ENCODE data around the gene EXOC6.

The EXOC6 gene, protein sequence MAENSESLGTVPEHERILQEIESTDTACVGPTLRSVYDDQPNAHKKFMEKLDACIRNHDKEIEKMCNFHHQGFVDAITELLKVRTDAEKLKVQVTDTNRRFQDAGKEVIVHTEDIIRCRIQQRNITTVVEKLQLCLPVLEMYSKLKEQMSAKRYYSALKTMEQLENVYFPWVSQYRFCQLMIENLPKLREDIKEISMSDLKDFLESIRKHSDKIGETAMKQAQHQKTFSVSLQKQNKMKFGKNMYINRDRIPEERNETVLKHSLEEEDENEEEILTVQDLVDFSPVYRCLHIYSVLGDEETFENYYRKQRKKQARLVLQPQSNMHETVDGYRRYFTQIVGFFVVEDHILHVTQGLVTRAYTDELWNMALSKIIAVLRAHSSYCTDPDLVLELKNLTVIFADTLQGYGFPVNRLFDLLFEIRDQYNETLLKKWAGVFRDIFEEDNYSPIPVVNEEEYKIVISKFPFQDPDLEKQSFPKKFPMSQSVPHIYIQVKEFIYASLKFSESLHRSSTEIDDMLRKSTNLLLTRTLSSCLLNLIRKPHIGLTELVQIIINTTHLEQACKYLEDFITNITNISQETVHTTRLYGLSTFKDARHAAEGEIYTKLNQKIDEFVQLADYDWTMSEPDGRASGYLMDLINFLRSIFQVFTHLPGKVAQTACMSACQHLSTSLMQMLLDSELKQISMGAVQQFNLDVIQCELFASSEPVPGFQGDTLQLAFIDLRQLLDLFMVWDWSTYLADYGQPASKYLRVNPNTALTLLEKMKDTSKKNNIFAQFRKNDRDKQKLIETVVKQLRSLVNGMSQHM

DNA sequence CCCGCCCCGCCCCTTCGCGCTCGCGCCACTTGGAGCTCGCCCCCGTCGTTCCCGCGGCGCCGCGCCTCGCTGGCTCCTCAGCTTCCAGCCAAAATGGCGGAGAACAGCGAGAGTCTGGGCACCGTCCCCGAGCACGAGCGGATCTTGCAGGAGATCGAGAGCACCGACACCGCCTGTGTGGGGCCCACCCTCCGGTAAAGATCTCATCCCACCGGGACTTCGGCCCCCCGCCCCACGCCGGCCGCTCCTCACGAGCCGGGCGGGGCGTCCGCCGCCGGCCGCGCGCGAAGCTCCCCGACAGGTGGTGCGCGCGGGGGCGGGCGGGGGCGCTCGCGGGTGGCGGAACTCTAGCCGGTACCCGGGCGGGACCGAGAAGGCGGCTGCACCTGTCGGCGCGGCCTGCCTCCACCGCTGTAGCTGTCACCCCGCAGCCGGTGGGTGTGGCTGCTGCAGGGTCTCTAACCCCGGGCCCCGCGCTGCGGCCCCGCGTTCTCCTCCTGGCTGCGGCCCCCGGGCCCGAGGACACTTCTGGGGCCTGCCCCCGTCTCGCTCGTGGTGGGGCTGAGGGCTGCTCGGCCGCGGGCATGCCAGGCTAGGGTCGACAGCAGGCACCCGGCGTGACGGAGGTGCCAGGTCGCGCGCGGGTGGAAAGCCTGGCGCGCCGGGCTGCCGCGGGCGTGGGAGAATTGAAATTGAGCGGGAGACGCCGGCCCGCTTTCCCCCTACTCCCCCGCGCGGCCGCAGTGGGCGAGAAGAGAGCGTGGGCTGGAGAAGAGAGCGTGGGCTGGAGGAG is at the start of gene EXOC6:
TSS of gene EXOC6 (plus strand) at position 80 of the 793 bp plus-strand sequence. CDS start at position 94, 14 bp downstream.
- H3K79me2 ChIP-seq (ENCODE audit: control insufficient read depth, low read length): peaks cover 13% of the 10 kb centered on the region
- peak within 1 kb of the TSS; percentile 75 for H3K4me3 ChIP-seq (ENCODE audit: low read length)
- peaks cover 17% of the 10 kb centered on the region for H3K27me3 ChIP-seq (ENCODE audit: control insufficient read depth, low read length)
- no peaks in the 10 kb centered on the region for H3K9me2 ChIP-seq (replicated peaks; ENCODE audit: control insufficient read depth, low read length)
- peaks cover 20% of the 10 kb centered on the region for H3K4me1 ChIP-seq (ENCODE audit: control insufficient read depth, low read length)
- peak within 1 kb of the TSS; percentile 28; the same call in 1 of the 2 replicates for H3K27ac ChIP-seq (ENCODE audit: low read depth, low read length)
- TF ChIP-seq, protein P1, sequence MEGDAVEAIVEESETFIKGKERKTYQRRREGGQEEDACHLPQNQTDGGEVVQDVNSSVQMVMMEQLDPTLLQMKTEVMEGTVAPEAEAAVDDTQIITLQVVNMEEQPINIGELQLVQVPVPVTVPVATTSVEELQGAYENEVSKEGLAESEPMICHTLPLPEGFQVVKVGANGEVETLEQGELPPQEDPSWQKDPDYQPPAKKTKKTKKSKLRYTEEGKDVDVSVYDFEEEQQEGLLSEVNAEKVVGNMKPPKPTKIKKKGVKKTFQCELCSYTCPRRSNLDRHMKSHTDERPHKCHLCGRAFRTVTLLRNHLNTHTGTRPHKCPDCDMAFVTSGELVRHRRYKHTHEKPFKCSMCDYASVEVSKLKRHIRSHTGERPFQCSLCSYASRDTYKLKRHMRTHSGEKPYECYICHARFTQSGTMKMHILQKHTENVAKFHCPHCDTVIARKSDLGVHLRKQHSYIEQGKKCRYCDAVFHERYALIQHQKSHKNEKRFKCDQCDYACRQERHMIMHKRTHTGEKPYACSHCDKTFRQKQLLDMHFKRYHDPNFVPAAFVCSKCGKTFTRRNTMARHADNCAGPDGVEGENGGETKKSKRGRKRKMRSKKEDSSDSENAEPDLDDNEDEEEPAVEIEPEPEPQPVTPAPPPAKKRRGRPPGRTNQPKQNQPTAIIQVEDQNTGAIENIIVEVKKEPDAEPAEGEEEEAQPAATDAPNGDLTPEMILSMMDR (IDR thresholded peaks at IDR 0.05; ENCODE audit: low read depth, low read length, poor library complexity, severe bottlenecking): peak; percentile 30
- no peak for TF ChIP-seq EZH2phosphoT487 (IDR thresholded peaks at IDR 0.05; ENCODE audit: borderline replicate concordance, low read length)
- H3F3A ChIP-seq (ENCODE audit: control insufficient read depth, insufficient read depth): peaks cover 6% of the 10 kb centered on the region
- H3K4me2 ChIP-seq (ENCODE audit: low read length): peak within 1 kb of the TSS; percentile 97
- H3K9me3 ChIP-seq (ENCODE audit: control insufficient read depth, insufficient read depth, low read length): no peaks in the 10 kb centered on the region
- H3K36me3 ChIP-seq (ENCODE audit: control insufficient read depth, low read length): no peaks in the 10 kb centered on the region
- H4K20me1 ChIP-seq (ENCODE audit: control insufficient read depth, insufficient read depth, low read depth, low read length): no peaks in the 10 kb centered on the region

DNA sequence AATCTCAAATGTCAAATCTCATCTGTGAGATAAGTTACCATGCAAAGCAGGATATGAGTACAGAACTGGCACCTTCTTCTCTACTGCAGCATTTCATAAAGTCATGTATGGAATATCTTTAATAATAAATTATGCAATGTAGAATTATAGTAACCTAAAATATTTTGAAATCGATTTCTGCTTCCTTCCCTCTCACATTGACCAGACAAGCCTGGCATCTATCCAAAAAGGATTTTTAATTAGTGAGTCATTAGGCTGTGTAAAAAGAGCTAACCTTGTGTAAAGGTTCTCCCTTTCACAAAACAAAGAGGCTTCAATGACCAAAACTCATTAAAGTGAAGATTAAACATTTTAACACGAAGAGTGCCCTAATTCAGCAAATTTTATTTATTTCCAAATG is 48.8 kb upstream of the EXOC6 start:
- Histone ChIP-seq H3K27me3 (ENCODE audit: control insufficient read depth, low read length) (peaks cover 9% of the 10 kb centered on the region), H3K4me3 (ENCODE audit: low read length) (no peak overlapping the region), H3K4me2 (ENCODE audit: low read length) (no peak overlapping the region), H3K9me2 (replicated peaks; ENCODE audit: control insufficient read depth, low read length) (no peaks in the 10 kb centered on the region), H3K79me2 (ENCODE audit: control insufficient read depth, low read length) (no peaks in the 10 kb centered on the region), H3K4me1 (ENCODE audit: control insufficient read depth, low read length) (peaks cover 9% of the 10 kb centered on the region), H3F3A (ENCODE audit: control insufficient read depth, insufficient read depth) (no peaks in the 10 kb centered on the region), H3K27ac (ENCODE audit: low read depth, low read length) (no peak overlapping the region), H4K20me1 (ENCODE audit: control insufficient read depth, insufficient read depth, low read depth, low read length) (no peaks in the 10 kb centered on the region), H3K9me3 (ENCODE audit: control insufficient read depth, insufficient read depth, low read length) (no peaks in the 10 kb centered on the region), H3K36me3 (ENCODE audit: control insufficient read depth, low read length) (no peaks in the 10 kb centered on the region)
- TF ChIP-seq EZH2phosphoT487 (IDR thresholded peaks at IDR 0.05; ENCODE audit: borderline replicate concordance, low read length): no peak
- TF ChIP-seq, protein P1 (IDR thresholded peaks at IDR 0.05; ENCODE audit: low read depth, low read length, poor library complexity, severe bottlenecking): no peak

DNA sequence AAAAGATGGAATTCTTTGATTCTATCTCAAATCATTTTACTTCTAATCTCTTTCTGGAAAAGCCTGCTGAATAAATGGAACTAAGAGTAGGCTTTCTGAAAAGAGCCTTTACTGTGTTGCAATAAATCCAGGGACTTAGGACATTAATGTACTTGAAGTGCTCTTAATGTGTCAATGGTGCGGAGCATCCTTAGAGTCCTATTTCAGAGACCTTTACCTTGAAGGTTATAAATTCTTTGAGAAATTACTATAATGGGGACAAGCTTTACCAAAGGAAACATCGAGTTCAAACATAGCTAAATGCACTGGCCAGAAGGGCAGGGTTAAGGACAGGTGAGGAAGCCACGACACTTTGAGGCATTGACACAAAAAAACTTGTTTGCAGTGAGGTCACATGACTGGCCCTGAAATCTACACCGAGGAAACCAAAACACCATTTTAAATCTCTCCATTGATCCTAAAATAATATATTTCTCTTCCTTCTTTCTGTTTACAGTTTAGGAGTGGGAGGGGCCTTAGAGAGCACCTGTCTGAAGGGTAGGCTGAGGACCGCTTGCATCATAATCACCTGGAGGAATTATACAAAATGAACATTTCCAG is 48.1 kb upstream of the EXOC6 start:
- Histone ChIP-seq H4K20me1 (ENCODE audit: control insufficient read depth, insufficient read depth, low read depth, low read length) (no peaks in the 10 kb centered on the region), H3K36me3 (ENCODE audit: control insufficient read depth, low read length) (no peaks in the 10 kb centered on the region), H3K79me2 (ENCODE audit: control insufficient read depth, low read length) (no peaks in the 10 kb centered on the region)

More for the DNA sequence above, 48.1 kb upstream of the EXOC6 start:
- TF ChIP-seq EZH2phosphoT487 (IDR thresholded peaks at IDR 0.05; ENCODE audit: borderline replicate concordance, low read length): no peak
- TF ChIP-seq, protein P1 (IDR thresholded peaks at IDR 0.05; ENCODE audit: low read depth, low read length, poor library complexity, severe bottlenecking): no peak
- Histone ChIP-seq H3K4me3 (ENCODE audit: low read length) (no peak overlapping the region), H3K27ac (ENCODE audit: low read depth, low read length) (no peak overlapping the region), H3K9me3 (ENCODE audit: control insufficient read depth, insufficient read depth, low read length) (no peaks in the 10 kb centered on the region), H3K4me2 (ENCODE audit: low read length) (no peak overlapping the region; the same call in 1 of the 2 replicates), H3F3A (ENCODE audit: control insufficient read depth, insufficient read depth) (no peaks in the 10 kb centered on the region), H3K9me2 (replicated peaks; ENCODE audit: control insufficient read depth, low read length) (no peaks in the 10 kb centered on the region), H3K27me3 (ENCODE audit: control insufficient read depth, low read length) (peaks cover 9% of the 10 kb centered on the region), H3K4me1 (ENCODE audit: control insufficient read depth, low read length) (peaks cover 9% of the 10 kb centered on the region)

Measured in DOHH2 (cell line).